GM21526 (cell line): ENCODE measurements around the gene RFT1.

ENCODE experiments used
- ATAC-seq: cut with Tn5 transposase; IDR thresholded peaks from one replicate; pipeline ENCODE4 v1.9.1; 2021; ENCODE audit warnings: moderate library complexity; ENCODE audit not compliant: unreplicated experiment, low FRiP score

Gene RFT1

GRCh38 chr3:53129344-53129743 is 891 bp downstream of the RFT1 start:
- ATAC-seq: no peak

GRCh38 chr3:53126601-53127000 is 3.6 kb downstream of the RFT1 start:
- no peak for ATAC-seq

- no peak for ATAC-seq
Observed at GRCh38 chr3:53123953-53124352, 6.3 kb downstream of the RFT1 start.

GRCh38 chr3:53123510-53123909 is 6.7 kb downstream of the RFT1 start:
- ATAC-seq: no peak

- ATAC-seq: no peak
Observed at GRCh38 chr3:53122933-53123305, 7.3 kb downstream of the RFT1 start.

- no peak for ATAC-seq
Observed at GRCh38 chr3:53122255-53122932, 7.8 kb downstream of the RFT1 start.

GRCh38 chr3:53120336-53120735 is 9.9 kb downstream of the RFT1 start:
- ATAC-seq: no peak

- ATAC-seq: no peak
Observed at GRCh38 chr3:53116956-53117355, 13.3 kb downstream of the RFT1 start.

GRCh38 chr3:53114412-53115074 is 15.7 kb downstream of the RFT1 start:
- ATAC-seq: no peak

- no peak for ATAC-seq
Observed at GRCh38 chr3:53114011-53114400, 16.2 kb downstream of the RFT1 start.

- ATAC-seq: no peak
Observed at GRCh38 chr3:53113293-53114010, 16.8 kb downstream of the RFT1 start.

- ATAC-seq: no peak
Observed at GRCh38 chr3:53111822-53112221, 18.4 kb downstream of the RFT1 start.

GRCh38 chr3:53109891-53110771 is 20.1 kb downstream of the RFT1 start:
- no peak for ATAC-seq

- ATAC-seq: no peak
Observed at GRCh38 chr3:53109190-53109589, 21.0 kb downstream of the RFT1 start.

- no peak for ATAC-seq
Observed at GRCh38 chr3:53104762-53105161, 25.5 kb downstream of the RFT1 start.

GRCh38 chr3:53103397-53104296 is 26.6 kb downstream of the RFT1 start:
- ATAC-seq: no peak

- ATAC-seq: peak; percentile 67
Observed at GRCh38 chr3:53102601-53103147, 27.6 kb downstream of the RFT1 start.

- no peak for ATAC-seq
Observed at GRCh38 chr3:53101956-53102355, 28.3 kb downstream of the RFT1 start.

GRCh38 chr3:53100818-53101466 is 29.3 kb downstream of the RFT1 start:
- ATAC-seq: no peak
